PC-3 (cell line): ENCODE data around the gene SPATA2.

Experiments
- EZH2 ChIP-seq: fragments of 300-600 bp; sonication (generic); IDR thresholded peaks from one replicate; pipeline ENCODE4 v1.6.1; 2017; ENCODE audit warnings: antibody characterized with exemption, mild to moderate bottlenecking, low read length; ENCODE audit not compliant: unreplicated experiment
- EZH2phosphoT487 ChIP-seq: fragments of 300-600 bp; sonication (generic); IDR thresholded peaks from 2 replicates; pipeline ENCODE4 v1.6.1; 2018; ENCODE audit warnings: mild to moderate bottlenecking, antibody characterized with exemption, low read length, borderline replicate concordance
- TF ChIP-seq, protein P1 (sequence below): fragments of 300-600 bp; sonication (generic); conservative IDR thresholded peaks from 2 replicates; pipeline ENCODE4 v1.5.1; 2017; ENCODE audit warnings: antibody characterized with exemption, low read depth, mild to moderate bottlenecking, low read length

DNA sequence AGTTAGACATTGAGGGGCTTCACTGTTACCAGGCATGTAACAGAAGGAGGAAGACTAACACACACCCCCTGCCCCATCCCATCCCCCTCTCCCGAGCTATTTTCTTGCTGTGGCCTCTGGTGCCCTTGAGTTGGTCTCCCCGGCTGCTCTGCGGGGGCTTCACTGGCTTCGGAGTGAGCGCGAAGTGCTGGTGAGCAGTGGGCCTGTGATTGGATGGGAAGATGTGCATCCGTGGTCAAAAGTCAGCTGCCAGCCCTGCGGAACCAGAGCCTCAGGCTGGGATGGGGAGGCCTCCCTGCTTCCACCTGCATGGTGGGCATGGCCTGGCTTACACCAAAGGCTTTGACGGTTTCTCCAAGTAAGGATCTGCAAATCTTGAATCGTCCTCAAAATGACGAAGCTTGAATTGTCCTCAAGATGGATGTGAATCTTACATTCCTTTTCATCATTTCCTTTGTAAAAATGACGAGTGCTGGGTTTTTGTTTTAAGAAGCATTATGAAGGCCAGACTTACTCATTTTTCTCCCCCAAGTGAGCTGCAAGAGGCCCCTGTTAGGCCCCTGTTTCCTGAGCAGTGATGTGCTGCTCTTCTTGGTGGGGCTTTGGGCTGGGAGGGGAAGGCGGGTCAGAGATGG, 23.7 kb downstream of the SPATA2 start:
- TF ChIP-seq, protein P1, sequence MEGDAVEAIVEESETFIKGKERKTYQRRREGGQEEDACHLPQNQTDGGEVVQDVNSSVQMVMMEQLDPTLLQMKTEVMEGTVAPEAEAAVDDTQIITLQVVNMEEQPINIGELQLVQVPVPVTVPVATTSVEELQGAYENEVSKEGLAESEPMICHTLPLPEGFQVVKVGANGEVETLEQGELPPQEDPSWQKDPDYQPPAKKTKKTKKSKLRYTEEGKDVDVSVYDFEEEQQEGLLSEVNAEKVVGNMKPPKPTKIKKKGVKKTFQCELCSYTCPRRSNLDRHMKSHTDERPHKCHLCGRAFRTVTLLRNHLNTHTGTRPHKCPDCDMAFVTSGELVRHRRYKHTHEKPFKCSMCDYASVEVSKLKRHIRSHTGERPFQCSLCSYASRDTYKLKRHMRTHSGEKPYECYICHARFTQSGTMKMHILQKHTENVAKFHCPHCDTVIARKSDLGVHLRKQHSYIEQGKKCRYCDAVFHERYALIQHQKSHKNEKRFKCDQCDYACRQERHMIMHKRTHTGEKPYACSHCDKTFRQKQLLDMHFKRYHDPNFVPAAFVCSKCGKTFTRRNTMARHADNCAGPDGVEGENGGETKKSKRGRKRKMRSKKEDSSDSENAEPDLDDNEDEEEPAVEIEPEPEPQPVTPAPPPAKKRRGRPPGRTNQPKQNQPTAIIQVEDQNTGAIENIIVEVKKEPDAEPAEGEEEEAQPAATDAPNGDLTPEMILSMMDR = no peak
- TF ChIP-seq EZH2phosphoT487 = no peak
- TF ChIP-seq EZH2 = no peak
